H1 (cell line): Measurements from ENCODE around the gene IL32.

ENCODE experiments used
- ASH2L ChIP-seq: fragments of 200-600, 300-600 bp; sonication (generic); IDR thresholded peaks from one replicate; pipeline ENCODE4 v1.7.1; 2017; ENCODE audit warnings: low read length
- CREB1 ChIP-seq: IDR thresholded peaks from 2 replicates; pipeline ENCODE4 v1.6.1; 2012; ENCODE audit warnings: inconsistent platforms
- CTCF ChIP-seq, 3 experiments: IDR thresholded peaks; 1 replicate in 2 of 3; 2 replicates in 1 of 3; pipeline versions ENCODE4 v1.5.1 to v1.6.1; 2011; ENCODE audit warnings: low read length in 3 of 3, mild to moderate bottlenecking in 3 of 3, inconsistent platforms in 2 of 3, low read depth in 1 of 3, moderate library complexity in 1 of 3; ENCODE audit not compliant: insufficient read depth in 1 of 3; ENCODE audit errors: control extremely low read depth in 1 of 3
- EP300 ChIP-seq, 2 experiments: IDR thresholded peaks; 1 replicate in 1 of 2; 2 replicates in 1 of 2; pipeline ENCODE4 v1.6.1; 2011 to 2012; ENCODE audit warnings: low read depth in 2 of 2, low read length in 2 of 2, mild to moderate bottlenecking in 2 of 2, borderline replicate concordance in 1 of 2, inconsistent platforms in 1 of 2, moderate library complexity in 1 of 2
- POLR2A ChIP-seq, 2 experiments: IDR thresholded peaks; 1 replicate in 1 of 2; 2 replicates in 1 of 2; pipeline ENCODE4 v1.6.1; 2011; ENCODE audit warnings: low read depth in 2 of 2, low read length in 2 of 2, mild to moderate bottlenecking in 2 of 2; ENCODE audit errors: control extremely low read depth in 1 of 2
- SAP30 ChIP-seq: fragments of 300-600 bp; sonication (generic); IDR thresholded peaks from 2 replicates; pipeline ENCODE4 v1.7.1; 2012; ENCODE audit warnings: low read length, moderate library complexity, mild to moderate bottlenecking, inconsistent platforms; ENCODE audit not compliant: insufficient read depth, insufficient replicate concordance
- TBP ChIP-seq: IDR thresholded peaks from 2 replicates; pipeline ENCODE4 v1.6.1; 2011; ENCODE audit warnings: low read depth, low read length, improper control_type of control experiment

GRCh38 chr16:3050487-3050886 is 15.0 kb upstream of the IL32 start:
- TF ChIP-seq SAP30 = no peak
- no peak for TF ChIP-seq POLR2A (IDR thresholded peaks at IDR 0.05; ENCODE audit: control extremely low read depth in 1 of 2, low read depth in 2 of 2, low read length in 2 of 2)
- no peak for TF ChIP-seq CREB1
- no peak for TF ChIP-seq CTCF (IDR thresholded peaks at IDR 0.05; ENCODE audit: control extremely low read depth in 1 of 3, insufficient read depth in 1 of 3, low read depth in 1 of 3, low read length in 3 of 3)
- no peak for TF ChIP-seq TBP
- no peak for TF ChIP-seq EP300 (IDR thresholded peaks at IDR 0.05; ENCODE audit: borderline replicate concordance in 1 of 2, low read depth in 2 of 2, low read length in 2 of 2)
- TF ChIP-seq ASH2L = no peak
